DND-41 (cell line): ENCODE results near the gene PPFIA2.

Source experiments
- ATAC-seq: fragments of 200-7000 bp; cut with Tn5 transposase; 3 replicates; pipeline ENCODE4 v1.9.1; 2021; ENCODE audit warnings: low read depth; ENCODE audit not compliant: insufficient read depth
- DNase-seq: peaks from one replicate; pipeline ENCODE4 v3.0.0-alpha.2; 2020
- H2AFZ ChIP-seq: 2 replicates; pipeline ENCODE4 v1.6.0; 2012; ENCODE audit warnings: low read depth, low read length
- H3K27ac ChIP-seq: 2 replicates; pipeline ENCODE4 v1.5.1; 2012; ENCODE audit warnings: low read length, inconsistent platforms
- H3K27me3 ChIP-seq: fragments of 200-600 bp; sonication (generic); 2 replicates; pipeline ENCODE4 v1.6.0; 2012; ENCODE audit warnings: low read length, mild to moderate bottlenecking, inconsistent platforms; ENCODE audit not compliant: insufficient read depth, poor library complexity
- H3K36me3 ChIP-seq: 2 replicates; pipeline ENCODE4 v1.5.1; 2012; ENCODE audit warnings: low read length, inconsistent platforms; ENCODE audit not compliant: insufficient read depth
- H3K4me1 ChIP-seq: 2 replicates; pipeline ENCODE4 v1.5.1; 2012; ENCODE audit warnings: mild to moderate bottlenecking, low read length; ENCODE audit not compliant: insufficient read depth
- H3K4me2 ChIP-seq: 2 replicates; pipeline ENCODE4 v1.6.0; 2012; ENCODE audit warnings: mild to moderate bottlenecking, moderate library complexity, low read length, inconsistent platforms; ENCODE audit not compliant: insufficient read depth
- H3K4me3 ChIP-seq, 2 experiments: fragments of 200-600 bp in 1 of 2; shearing (Covaris generic) in 1 of 2; 2 replicates each; pipeline ENCODE4 v1.5.1; 2012 to 2016; ENCODE audit warnings: inconsistent platforms in 2 of 2, low read length in 2 of 2, mild to moderate bottlenecking in 2 of 2, low read depth in 1 of 2, moderate library complexity in 1 of 2
- H3K79me2 ChIP-seq: 2 replicates; pipeline ENCODE4 v1.6.0; 2012; ENCODE audit warnings: low read length, inconsistent platforms; ENCODE audit not compliant: insufficient read depth
- H3K9ac ChIP-seq: 2 replicates; pipeline ENCODE4 v1.6.0; 2012; ENCODE audit warnings: low read depth, mild to moderate bottlenecking, inconsistent platforms, low read length, moderate library complexity
- H3K9me3 ChIP-seq: 2 replicates; pipeline ENCODE4 v1.5.1; 2012; ENCODE audit warnings: low read length, moderate library complexity, mild to moderate bottlenecking, inconsistent platforms; ENCODE audit not compliant: insufficient read depth, severe bottlenecking
- H4K20me1 ChIP-seq: 2 replicates; pipeline ENCODE4 v1.6.0; 2012; ENCODE audit warnings: low read length; ENCODE audit not compliant: insufficient read depth
- EZH2 ChIP-seq: IDR thresholded peaks from 3 replicates; pipeline ENCODE4 v1.6.1; 2012; ENCODE audit warnings: borderline replicate concordance, low read depth, mild to moderate bottlenecking, moderate library complexity, low read length, inconsistent platforms; ENCODE audit not compliant: severe bottlenecking
- TF ChIP-seq, protein P1 (sequence below): IDR thresholded peaks from 2 replicates; pipeline ENCODE4 v1.5.1; 2012; ENCODE audit warnings: borderline replicate concordance, low read length, moderate library complexity, mild to moderate bottlenecking; ENCODE audit not compliant: poor library complexity, severe bottlenecking; ENCODE audit errors: extremely low read depth

PPFIA2 gene

GRCh38 chr12:81533054-81533453, 226.1 kb downstream of the PPFIA2 start:
- H3K79me2 ChIP-seq, result no peaks in the 10 kb centered on the region
- H3K27ac ChIP-seq, result no peak overlapping the region
- DNase-seq (no peak), ATAC-seq (no peak)
- no peaks in the 10 kb centered on the region for H3K27me3 ChIP-seq
- no peaks in the 10 kb centered on the region for H3K36me3 ChIP-seq
- H3K4me3 ChIP-seq, result no peak overlapping the region
- H3K4me1 ChIP-seq, result no peaks in the 10 kb centered on the region
- no peak overlapping the region for H3K9ac ChIP-seq
- H3K4me2 ChIP-seq, result no peak overlapping the region
- H2AFZ ChIP-seq, result no peak overlapping the region
- H3K9me3 ChIP-seq, result no peaks in the 10 kb centered on the region
- TF ChIP-seq EZH2, result no peak
- TF ChIP-seq, protein P1, sequence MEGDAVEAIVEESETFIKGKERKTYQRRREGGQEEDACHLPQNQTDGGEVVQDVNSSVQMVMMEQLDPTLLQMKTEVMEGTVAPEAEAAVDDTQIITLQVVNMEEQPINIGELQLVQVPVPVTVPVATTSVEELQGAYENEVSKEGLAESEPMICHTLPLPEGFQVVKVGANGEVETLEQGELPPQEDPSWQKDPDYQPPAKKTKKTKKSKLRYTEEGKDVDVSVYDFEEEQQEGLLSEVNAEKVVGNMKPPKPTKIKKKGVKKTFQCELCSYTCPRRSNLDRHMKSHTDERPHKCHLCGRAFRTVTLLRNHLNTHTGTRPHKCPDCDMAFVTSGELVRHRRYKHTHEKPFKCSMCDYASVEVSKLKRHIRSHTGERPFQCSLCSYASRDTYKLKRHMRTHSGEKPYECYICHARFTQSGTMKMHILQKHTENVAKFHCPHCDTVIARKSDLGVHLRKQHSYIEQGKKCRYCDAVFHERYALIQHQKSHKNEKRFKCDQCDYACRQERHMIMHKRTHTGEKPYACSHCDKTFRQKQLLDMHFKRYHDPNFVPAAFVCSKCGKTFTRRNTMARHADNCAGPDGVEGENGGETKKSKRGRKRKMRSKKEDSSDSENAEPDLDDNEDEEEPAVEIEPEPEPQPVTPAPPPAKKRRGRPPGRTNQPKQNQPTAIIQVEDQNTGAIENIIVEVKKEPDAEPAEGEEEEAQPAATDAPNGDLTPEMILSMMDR, result no peak
- no peaks in the 10 kb centered on the region for H4K20me1 ChIP-seq

DNA sequence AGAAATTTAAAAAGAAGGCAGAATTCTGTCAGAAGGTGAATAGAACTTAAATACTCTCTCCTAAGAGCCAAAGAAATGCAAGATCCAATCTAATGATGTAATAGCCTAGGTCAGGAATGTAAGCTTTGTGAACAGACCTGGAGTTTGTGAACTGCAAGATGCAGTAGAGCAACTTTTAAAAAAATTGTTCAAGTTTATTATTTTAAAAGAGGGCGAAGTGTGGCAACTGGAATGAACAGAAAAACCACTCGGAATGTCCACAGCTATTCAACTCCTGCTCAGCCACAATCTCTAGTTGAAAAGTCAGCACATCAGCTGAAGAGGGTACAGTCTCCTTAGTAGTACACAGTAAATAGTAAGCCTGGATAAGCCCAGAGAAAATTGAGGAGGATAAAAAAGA, 228.8 kb downstream of the PPFIA2 start:
- Histone ChIP-seq H3K27ac (no peak overlapping the region), H3K4me2 (no peak overlapping the region), H3K9me3 (no peaks in the 10 kb centered on the region), H3K9ac (no peak overlapping the region), H2AFZ (no peak overlapping the region), H3K27me3 (no peaks in the 10 kb centered on the region), H3K4me3 (no peak overlapping the region), H3K4me1 (no peaks in the 10 kb centered on the region), H4K20me1 (no peaks in the 10 kb centered on the region), H3K79me2 (no peaks in the 10 kb centered on the region), H3K36me3 (no peaks in the 10 kb centered on the region)
- ATAC-seq (no peak), DNase-seq (no peak)
- TF ChIP-seq EZH2, result no peak
- TF ChIP-seq, protein P1, result no peak

DNA sequence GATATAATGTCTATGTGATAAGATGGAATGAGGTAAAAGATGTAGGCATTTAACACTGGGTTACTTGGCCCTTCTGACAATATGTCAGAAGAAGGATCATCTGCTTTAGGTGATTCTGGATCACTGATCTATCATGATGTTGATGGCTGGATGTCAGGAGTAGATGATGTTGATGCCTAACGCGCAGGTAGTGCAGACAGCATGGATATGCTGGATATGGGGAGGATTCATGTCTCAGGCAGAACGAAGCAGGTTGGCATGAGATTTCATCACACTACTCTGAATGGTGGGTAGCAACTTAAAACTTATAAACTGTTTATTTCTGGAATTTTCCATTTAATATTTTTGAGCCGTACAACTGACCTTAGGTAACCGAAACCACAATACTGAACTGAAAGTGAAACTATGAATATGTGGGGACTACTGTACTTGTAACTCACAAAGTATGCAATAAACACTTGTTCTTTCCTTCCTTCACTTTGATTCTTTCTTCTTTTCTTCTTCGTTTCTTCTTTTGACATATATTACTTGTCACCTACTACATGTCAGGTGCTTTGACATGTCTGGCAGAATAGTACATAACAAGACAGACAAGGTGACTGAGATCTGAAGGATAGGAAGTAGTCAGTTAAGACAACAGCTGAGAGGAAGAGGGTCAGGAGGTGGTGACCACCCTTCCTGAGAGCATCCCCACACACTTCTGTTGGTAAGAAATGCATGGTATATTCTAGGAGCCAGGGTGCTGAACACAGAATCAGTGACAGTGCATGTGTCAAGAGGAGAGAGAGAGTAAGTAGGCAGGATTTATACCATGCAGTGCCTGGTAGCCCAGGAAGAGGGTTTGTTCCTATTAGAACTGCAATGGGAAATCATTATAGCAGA, 238.8 kb downstream of the PPFIA2 start:
- H3K9ac ChIP-seq, result no peak overlapping the region
- no peaks in the 10 kb centered on the region for H3K79me2 ChIP-seq
- no peaks in the 10 kb centered on the region for H4K20me1 ChIP-seq
- TF ChIP-seq, protein P1, result no peak
- no peak for TF ChIP-seq EZH2
- ATAC-seq (peak; percentile 65), DNase-seq (peak; percentile 6)
- peak overlapping the region in 1 of 2 experiments; percentile 22; a peak in 1 of 4 replicates for H3K4me3 ChIP-seq
- H3K36me3 ChIP-seq, result no peaks in the 10 kb centered on the region
- H3K9me3 ChIP-seq, result no peaks in the 10 kb centered on the region
- peak overlapping the region; percentile 41; the same call in 1 of the 2 replicates for H3K4me2 ChIP-seq
- peaks cover 6% of the 10 kb centered on the region for H3K4me1 ChIP-seq
- H3K27me3 ChIP-seq, result no peaks in the 10 kb centered on the region
- H2AFZ ChIP-seq, result peak overlapping the region; percentile 41
- H3K27ac ChIP-seq, result no peak overlapping the region
